ENCODE results near the gene LY6G5C. TPM values are rescaled to one million over a fixed set of nuclear protein-coding genes. Genes with fewer than 3 reads are reported as not detected.

Gene LY6G5C
- polyA plus RNA-seq, 1 experiment: 2.0 TPM

DNA sequence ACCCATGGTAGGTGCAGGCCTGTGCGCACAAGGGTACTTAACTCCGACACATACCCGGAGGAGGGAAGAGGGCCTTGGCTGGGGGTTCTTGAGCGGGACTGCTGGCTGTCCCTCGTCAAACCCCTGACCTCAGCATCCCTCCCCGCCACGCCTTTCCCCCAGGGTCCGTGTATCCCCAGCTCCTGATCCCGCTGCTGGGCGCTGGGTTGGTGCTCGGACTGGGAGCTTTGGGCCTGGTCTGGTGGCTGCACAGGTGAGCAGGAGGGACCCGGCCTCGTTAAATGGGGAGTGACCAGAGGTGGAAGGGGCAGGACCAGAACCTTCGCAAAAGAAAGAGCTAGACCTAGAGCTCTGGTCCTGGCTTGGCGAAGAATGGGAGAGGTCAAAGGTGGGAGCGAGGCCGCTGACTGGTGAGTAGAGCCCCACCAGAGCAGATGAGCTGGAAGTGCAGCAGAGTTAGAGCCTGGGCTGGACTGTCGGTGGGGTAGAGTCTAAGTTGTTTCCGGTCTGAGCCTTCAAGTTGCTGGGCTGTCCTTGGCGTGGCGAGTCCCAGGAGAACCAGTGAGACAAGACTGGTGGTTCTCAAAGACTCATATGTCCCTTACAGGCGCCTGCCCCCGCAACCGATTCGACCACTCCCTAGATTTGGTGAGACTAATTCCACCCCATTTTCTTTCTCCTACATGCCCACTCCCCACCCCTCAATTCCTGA, 43.3 kb upstream of the LY6G5C start:
- ChIA-PET CTCF (interaction anchor here (1.0 to 1.5 kb wide), 2 partner anchors 46 to 72 kb away, joined by 3 to 4 read pairs; no protein-coding TSS in a partner anchor), POLR2A (interaction anchor here (0.7 to 2.1 kb wide), 4 partner anchors 10 to 140 kb away, joined by 3 to 5 read pairs (median 4); partner anchors contain the start of genes ABHD16A and HSPA1B)
- Histone ChIP-seq H3K4me3 (ENCODE audit: low read depth, low read length) (no peak overlapping the region), H3K27me3 (ENCODE audit: control insufficient read depth, insufficient read depth, low read length) (peaks cover 7% of the 10 kb centered on the region), H3K27ac (ENCODE audit: low read depth, low read length) (no peak overlapping the region), H3K9me3 (ENCODE audit: control insufficient read depth, insufficient read depth, low read length) (no peaks in the 10 kb centered on the region; the same call in 1 of the 2 replicates)
- DNase-seq (ENCODE audit: low read depth, low spot score): no peak
- TF ChIP-seq, protein P1, sequence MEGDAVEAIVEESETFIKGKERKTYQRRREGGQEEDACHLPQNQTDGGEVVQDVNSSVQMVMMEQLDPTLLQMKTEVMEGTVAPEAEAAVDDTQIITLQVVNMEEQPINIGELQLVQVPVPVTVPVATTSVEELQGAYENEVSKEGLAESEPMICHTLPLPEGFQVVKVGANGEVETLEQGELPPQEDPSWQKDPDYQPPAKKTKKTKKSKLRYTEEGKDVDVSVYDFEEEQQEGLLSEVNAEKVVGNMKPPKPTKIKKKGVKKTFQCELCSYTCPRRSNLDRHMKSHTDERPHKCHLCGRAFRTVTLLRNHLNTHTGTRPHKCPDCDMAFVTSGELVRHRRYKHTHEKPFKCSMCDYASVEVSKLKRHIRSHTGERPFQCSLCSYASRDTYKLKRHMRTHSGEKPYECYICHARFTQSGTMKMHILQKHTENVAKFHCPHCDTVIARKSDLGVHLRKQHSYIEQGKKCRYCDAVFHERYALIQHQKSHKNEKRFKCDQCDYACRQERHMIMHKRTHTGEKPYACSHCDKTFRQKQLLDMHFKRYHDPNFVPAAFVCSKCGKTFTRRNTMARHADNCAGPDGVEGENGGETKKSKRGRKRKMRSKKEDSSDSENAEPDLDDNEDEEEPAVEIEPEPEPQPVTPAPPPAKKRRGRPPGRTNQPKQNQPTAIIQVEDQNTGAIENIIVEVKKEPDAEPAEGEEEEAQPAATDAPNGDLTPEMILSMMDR (IDR thresholded peaks at IDR 0.05; ENCODE audit: low read depth, low read length): no peak

DNA sequence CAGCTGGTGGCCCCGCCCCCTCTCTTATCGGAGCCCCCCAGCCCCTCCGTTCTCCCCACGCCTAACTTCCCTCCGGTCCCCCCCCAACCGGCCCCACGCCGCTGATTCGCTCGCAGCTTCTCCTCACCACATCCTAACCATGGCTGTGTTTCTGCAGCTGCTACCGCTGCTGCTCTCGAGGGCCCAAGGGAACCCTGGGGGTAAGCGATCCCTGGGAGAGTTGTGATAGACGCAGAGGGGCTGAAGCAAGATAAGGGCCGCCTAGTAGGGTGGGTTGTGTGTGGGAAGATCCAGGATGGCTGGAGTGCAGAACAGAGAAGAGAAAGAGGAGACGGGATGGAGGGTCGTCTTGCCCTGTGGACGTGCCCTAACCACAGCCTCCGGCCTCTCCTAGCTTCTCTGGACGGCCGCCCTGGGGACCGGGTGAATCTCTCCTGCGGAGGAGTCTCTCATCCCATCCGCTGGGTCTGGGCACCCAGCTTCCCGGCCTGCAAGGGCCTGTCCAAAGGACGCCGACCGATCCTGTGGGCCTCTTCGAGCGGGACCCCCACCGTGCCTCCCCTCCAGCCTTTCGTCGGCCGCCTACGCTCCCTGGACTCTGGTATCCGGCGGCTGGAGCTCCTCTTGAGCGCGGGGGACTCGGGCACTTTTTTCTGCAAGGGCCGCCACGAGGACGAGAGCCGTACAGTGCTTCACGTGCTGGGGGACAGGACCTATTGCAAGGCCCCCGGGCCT, 42.5 kb upstream of the LY6G5C start, which contains the start of gene MPIG6B:
MPIG6B (plus strand) TSS at position 129 of the 735 bp plus-strand sequence; CDS start at position 140, 11 bp downstream.
- no peak for DNase-seq (ENCODE audit: low read depth, low spot score)

DNA sequence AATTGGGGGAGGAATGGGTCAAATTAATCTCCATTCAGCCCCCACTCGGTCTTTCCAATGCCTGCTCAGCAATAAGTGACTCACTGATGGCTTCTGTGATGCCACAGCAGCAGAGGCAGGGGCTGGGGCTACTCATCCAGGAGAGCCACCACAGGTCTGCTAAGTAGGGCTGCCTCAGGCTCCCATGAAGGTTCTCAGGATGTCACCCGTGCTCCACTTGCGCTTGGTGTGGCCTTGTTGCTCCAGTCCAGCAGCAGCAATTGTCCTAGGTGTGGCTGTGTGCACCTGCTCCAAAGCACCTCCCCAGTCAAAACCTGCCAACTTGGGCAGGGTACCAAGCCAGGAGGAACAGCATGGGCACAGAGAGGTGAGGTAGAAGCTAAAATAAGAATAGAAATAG, 41.3 kb upstream of the LY6G5C start:
- TF ChIP-seq, protein P1 (IDR thresholded peaks at IDR 0.05; ENCODE audit: low read depth, low read length): no peak
- POLR2A ChIA-PET: no interaction called here
- H3K27me3 ChIP-seq (ENCODE audit: control insufficient read depth, insufficient read depth, low read length): peaks cover 13% of the 10 kb centered on the region
- H3K9me3 ChIP-seq (ENCODE audit: control insufficient read depth, insufficient read depth, low read length): no peaks in the 10 kb centered on the region; the same call in 1 of the 2 replicates
- no peak for DNase-seq (ENCODE audit: low read depth, low spot score)
- no peak overlapping the region for H3K27ac ChIP-seq (ENCODE audit: low read depth, low read length)
- CTCF ChIA-PET: no interaction called here
- no peak overlapping the region for H3K4me3 ChIP-seq (ENCODE audit: low read depth, low read length)

More for the DNA sequence above, 42.5 kb upstream of the LY6G5C start, which contains the start of gene MPIG6B:
- H3K27ac ChIP-seq (ENCODE audit: low read depth, low read length): no peak within 1 kb of the TSS
- H3K9me3 ChIP-seq (ENCODE audit: control insufficient read depth, insufficient read depth, low read length): no peaks in the 10 kb centered on the region; the same call in 1 of the 2 replicates
- ChIA-PET CTCF (interaction anchor here (1.0 to 1.5 kb wide), 2 partner anchors 46 to 73 kb away, joined by 3 to 4 read pairs; no protein-coding TSS in a partner anchor), POLR2A (interaction anchor here (0.9 to 2.1 kb wide), 2 partner anchors 9 to 104 kb away, joined by 3 to 4 read pairs; partner anchors contain the start of gene HSPA1B)
- no peak within 1 kb of the TSS for H3K4me3 ChIP-seq (ENCODE audit: low read depth, low read length)
- TF ChIP-seq, protein P1 (IDR thresholded peaks at IDR 0.05; ENCODE audit: low read depth, low read length): no peak
- H3K27me3 ChIP-seq (ENCODE audit: control insufficient read depth, insufficient read depth, low read length): peaks cover 10% of the 10 kb centered on the region

DNA sequence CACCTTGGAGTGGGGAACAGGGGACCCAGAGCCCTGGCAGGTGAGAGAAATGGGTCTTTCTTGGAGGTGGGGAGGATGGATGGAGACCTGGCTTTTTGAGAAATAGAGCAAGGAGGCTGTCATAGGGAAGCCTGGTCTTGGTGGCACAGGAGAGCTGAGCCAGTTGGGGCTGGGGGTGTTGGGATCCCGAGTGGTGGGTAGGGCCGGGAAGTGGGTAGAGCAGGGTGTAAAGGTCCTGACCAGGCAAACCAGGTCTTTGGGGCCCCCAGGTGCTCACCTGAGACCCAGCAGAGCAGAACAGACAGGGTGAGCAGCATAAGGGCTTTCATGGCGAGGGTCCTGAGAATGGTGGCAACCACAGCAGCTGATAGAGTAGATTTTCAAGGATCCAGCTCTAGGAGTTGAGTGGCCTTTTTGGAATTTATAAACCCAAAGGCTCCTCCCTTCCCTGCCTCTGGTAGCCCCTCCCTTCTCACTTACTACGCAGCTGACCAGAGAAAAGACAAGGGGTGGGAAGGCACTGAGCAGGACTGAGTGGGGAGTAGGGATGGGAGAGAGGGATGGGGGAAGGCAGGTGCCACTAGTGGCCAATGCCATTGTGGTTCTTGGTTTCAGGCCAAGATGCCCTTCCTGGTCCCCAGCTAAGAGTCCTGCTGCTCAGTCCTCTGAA, 40.6 kb upstream of the LY6G5C start, which contains the start of gene LY6G6C:
LY6G6C (minus strand) TSS at position 396 of the 670 bp plus-strand sequence; CDS start at position 329, 67 bp downstream.
- H3K27me3 ChIP-seq (ENCODE audit: control insufficient read depth, insufficient read depth, low read length): peaks cover 13% of the 10 kb centered on the region
- POLR2A ChIA-PET: interaction anchor here (0.5 kb wide), 1 partner anchor 12 kb away, joined by 3 read pairs; no protein-coding TSS in a partner anchor
- H3K9me3 ChIP-seq (ENCODE audit: control insufficient read depth, insufficient read depth, low read length): no peaks in the 10 kb centered on the region; the same call in 1 of the 2 replicates
- no peak within 1 kb of the TSS for H3K4me3 ChIP-seq (ENCODE audit: low read depth, low read length)
- no peak for DNase-seq (ENCODE audit: low read depth, low spot score)
- CTCF ChIA-PET: no interaction called here
- TF ChIP-seq, protein P1 (IDR thresholded peaks at IDR 0.05; ENCODE audit: low read depth, low read length): no peak
- no peak within 1 kb of the TSS for H3K27ac ChIP-seq (ENCODE audit: low read depth, low read length)
